GM19328 (cell line): ENCODE data around the gene ZNF221.
"Not testable (repeated sequence)": the region's sequence is repeated elsewhere in the genome, so short reads cannot be mapped to it uniquely, and the experiment has no call there.

Experiments
- ATAC-seq: cut with Tn5 transposase; IDR thresholded peaks from one replicate; pipeline ENCODE4 v1.9.1; 2021; ENCODE audit warnings: mild to moderate bottlenecking, moderate library complexity; ENCODE audit not compliant: unreplicated experiment

Gene ZNF221

DNA sequence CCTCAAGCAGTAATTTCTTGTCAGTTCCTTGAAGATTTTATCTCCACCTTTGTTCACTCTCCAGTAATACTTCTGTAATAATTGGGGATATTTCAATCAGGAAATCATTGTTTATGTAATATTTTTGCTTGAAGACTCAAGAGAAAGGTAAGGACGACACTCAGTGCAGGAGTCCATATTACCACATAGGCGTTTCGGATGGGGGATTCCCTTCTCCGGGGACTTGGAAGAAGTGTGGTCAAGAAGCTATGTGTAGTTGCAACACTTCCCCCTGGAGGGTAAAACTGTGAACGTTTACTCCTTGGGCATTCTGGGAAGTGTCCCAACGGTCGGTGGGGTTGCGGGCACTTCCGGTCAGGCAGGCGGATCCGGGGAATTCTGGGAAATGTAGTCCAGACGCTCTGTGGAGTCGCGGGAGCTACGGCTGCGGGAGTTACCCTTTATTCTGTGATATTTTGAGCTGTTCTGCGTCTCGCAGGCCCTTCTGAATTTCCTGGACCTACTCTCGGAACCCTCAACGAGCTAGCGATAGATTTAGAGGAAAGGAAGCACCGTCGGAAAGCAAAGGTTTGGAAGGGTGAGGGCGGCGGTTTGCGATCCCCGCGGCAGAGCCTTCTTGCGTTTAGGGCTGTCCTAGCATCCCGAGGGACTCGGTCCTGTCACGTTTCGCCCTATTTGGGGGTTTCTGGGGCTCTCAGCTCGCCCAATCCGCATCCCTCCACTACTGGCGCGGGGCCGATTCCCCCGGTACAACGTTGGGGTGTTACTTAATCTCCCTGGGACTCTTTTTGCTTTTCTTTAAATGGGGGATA is at the start of gene ZNF221:
ZNF221 (plus strand) TSS at position 395 of the 812 bp plus-strand sequence. CDS start 11,499 bp downstream, outside the sequence.
- peak; percentile 69 for ATAC-seq

DNA sequence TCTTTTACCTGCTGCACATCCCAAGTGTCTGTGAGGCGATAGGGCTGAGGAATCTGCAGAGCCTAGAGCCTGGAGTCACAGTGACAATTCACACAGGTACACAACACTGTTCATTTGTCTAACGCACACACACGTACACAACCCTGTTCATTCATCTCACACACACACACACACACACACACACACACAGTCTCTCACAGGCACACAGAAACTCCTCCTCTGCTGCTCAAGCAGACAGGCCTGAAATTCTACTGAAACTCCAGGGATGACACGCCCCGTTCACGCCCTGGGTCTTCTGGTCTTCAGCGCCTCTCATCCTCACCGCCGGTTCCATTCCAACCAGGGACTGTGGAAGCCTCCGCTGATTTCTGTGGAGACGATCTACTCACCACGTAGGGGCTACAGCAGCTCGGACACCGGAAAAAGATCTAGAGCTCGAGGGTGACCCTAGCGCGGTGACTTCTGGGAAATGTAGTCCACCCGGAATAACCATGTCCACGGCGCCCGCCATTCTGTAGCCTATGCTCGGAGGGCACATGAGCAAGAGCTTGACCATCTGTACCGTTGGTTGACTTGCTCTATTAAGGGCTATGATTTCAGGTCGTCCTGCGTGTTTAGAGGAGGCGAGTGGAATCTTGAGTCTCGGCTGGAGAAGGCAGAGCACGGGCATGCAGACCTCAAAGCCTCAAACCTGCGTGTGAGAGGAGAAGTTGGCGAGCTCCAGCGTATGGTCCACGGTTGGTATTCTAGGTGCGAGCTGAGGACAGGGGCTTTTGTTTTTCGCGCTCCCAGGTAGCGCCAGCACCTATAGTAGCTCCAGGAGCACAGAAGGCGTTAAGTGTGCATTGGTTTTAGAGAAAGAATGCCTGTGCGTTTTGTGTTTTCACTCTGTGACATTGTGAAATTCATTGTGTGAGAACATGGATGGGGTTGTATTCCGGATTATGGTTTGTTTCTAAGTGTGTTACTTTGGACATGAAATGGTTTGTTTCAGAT is 49.3 kb upstream of the ZNF221 start:
- no peak for ATAC-seq

DNA sequence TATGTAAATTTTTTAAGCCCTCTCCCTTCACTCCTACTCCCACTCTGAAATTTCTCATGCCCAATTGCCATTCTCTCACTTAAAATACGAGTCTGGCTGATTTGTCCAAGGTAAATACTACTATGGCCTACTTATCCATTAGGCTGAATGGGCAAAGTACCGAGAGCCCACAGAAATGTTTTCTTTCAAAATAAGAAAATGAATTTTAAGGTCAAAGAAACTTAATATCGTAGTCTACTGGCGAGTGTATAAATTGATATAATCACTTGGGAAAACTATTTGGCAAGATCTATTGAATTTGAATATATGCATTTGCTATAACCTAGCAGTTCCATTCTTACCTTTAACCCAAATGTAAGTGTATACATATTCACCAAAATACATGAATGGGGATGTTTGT is 48.6 kb upstream of the ZNF221 start:
- ATAC-seq, result no peak

DNA sequence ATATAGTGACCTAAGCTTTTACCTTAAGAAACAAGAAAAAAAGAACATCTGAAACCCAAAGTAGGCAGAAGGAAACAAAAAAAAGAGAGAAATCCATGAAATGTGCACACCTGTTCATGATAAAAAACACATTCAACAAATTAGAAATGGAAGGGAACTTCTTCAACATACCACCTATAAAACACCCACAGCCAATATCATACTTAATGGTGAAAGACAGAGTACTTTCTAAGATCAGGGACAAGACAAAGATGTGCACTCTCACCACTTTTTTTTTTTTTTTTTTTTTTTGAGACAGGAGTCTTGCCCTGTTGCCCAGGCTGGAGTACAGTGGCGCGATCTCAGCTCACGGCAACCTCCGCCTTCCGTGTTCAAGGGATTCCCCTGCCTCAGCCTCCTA is 45.1 kb upstream of the ZNF221 start:
- no peak for ATAC-seq

DNA sequence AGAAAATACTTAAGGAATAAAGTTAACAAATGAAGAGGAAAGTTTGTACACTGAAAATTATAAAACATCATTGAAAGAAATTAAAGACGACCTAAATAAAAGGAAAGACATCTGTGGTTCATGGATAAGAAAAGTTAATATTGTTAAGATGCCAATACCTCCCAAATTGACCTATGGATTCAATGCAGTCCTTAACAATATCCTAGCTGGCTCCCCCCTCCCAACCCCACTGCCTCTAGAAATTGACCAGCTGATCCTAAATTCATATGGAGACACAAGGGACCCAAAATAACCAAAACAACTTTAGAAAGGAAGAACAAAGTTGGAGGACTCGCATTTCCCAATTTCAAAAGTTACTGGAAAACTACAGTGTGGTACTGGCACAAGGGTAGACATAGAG is 44.3 kb upstream of the ZNF221 start:
- ATAC-seq, result no peak

DNA sequence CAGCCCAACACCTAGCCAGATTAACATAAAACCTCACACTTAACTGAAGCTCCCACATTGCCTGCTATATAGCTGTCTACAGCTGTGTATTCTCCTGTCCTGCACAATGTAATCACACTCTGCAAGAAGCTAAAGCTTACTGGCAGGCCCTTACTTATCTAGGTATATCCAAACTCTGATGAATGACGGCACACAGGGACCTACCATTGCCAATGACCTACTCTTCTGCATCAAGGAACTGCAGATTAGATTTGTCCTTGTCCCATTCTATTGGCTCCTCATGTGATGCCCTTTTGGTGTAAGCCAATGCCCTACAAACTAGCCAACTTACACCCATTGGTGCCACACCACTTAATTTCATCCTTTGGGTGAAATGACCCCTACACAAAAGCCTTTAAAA is 42.4 kb upstream of the ZNF221 start:
- ATAC-seq, result no peak

DNA sequence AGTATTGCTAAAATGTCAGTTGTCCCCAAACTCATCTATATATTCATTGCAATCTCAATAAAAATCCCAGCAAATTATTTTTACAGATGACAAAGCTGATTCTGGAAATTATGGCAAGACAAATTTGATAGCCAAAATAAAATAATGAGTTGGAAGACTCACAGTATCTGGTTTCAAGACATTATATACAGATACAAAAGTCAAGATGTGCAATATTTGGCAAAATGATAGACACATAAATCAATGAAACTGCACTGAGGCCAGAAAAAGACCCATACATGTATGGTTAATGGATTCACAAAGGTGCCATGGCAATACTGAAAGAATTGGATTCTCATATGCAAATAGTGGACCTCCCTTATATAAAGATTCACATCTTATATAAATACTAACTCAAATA is 40.1 kb upstream of the ZNF221 start:
- no peak for ATAC-seq

DNA sequence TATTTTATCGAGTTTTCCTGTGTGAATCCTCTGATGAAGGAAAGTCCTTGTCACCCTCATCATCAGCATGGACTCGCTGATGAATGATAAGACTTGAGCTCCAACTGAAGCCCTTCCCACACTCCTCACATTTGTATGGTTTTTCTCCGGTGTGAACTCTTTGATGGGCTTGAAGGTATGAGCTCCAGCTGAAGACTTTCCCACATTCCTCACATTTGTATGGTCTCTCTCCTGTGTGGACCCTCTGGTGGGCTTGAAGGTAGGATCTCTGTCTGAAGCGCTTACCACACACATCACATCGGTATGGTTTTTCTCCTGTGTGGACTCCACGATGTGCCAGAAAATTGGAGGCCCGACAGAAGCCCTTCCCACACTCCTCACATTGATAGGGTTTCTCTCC is 37.6 kb upstream of the ZNF221 start:
- no peak for ATAC-seq

DNA sequence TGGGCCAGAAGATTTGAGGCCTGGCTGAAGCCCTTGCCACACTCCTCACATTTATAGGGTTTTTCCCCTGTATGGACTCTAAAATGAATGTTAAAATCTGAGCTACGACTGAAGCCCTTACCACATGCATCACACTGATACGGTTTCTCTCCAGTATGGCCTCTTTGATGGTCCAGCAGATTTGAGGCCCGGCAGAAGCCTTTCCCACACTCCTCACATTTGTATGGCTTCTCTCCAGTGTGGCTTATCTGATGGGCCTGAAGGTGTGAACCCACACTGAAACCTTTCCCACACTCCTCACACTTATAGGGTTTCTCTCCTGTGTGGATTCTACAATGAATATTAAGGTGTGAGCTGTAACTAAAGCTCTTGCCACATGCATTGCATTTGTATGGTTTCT is 37.0 kb upstream of the ZNF221 start:
- ATAC-seq, result no peak

DNA sequence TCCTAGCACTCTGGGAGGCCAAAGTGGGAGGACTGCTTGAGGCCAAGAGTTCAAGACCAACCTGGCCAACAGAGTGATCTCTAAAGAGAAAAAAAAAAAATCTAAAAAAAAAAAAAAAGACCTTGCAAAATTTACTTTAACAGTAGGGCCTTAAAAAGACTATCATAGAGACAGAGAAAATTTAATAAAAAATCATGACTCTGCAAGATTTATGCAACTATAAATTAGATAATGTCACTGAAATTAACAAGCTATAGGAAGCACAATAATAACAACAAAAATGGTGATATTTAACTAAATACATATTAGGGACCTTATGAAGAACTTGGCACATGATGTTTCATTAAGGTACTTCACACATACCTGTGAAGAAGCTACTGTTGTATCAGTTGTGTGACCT is 27.2 kb upstream of the ZNF221 start:
- no peak for ATAC-seq

DNA sequence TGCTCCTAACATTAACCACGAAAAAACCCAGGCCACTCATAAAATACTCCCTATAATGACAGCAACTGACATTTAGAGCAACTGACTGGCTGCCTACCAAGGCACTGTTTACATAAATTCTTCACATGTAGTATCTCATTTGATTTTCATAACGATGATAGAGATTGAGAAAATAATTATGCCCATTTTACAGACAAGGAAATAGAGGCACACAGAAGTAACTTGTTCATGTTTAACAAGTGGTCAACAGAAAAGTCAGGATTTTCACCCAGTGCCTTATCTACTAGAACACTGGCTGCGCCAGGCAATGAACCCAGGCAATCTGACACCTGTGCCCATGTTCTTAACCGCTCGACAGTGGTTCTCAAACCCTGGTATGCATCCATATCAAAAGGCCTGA is 22.2 kb upstream of the ZNF221 start:
- no peak for ATAC-seq

DNA sequence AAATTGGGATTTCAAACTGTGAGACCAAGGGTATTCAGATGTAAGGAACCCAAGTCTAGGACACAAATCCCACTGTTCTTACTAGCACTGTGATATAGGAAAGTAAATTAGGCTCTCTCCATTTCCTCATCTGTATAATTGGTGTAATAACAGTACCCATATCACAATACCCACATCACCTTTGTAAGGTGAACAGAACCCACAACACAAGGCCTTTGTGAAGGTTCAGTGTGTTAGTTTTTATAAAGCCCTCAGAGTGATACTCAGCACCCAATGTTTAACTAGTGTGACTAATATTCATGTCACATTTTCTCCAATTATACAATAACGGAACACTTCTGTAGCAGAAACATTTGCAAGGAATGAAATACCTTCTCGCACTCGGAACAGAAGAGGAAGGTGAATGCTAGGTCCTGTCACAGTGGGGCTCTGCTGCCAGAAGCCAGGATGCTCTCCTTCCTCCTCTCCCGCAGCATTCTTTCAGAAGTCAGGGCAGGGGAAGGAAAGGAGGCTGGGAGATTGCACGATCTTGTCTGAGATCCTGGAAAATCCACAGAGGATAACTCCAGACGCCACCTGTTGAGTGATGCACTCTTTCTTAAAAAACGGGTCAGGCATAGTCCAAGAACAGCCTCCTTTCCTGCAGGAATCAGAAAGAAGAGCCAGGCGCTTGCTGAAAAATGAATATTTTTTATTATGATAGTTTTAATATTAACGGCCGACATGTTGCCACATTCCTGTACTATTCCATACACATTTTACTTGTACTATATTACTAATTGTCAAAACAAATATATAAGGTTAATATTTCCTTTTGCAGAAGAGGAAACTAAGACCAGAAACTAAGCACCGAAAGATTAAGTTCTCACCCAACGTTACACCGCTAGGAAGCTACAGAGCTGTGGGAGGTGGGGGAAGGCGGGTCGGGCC is 16.7 kb upstream of the ZNF221 start:
- no peak for ATAC-seq

DNA sequence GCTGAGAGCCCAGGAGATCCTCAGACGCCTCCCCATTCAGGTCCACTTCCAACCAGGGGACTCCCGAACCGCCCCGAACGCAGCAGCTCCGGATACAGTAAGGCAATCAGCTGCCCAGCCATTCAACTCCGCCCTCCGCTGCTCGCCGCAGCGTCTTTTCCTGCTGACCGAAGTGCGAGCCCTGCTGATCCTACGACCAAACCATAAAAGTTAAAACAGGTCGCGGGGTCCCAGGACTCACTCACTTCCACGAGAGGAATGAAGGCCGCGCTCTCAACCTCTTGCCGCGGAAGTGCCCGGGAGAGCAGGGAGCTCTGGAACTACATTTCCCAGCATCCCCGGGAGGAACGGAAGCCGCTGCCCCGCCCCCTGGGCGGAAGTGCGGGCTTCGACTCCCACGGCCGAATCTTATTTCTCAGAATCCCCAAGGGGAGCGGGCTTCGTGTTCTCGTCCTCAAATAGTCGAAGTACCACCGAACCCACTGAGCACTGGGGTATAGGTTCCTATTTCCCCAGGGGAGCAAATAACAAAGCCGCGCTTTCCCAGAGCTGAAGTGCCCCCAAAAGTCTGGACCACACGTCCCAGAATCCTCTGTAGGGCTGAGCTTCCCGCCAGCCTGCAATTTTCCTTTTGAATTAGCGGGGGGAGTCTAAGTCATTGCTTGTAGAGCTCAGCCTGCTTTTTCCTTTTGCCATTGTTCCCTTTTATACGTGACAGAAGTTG is 15.9 kb upstream of the ZNF221 start, which contains the start of gene ZNF45:
ZNF45 (minus strand) TSS at position 298 of the 724 bp plus-strand sequence. CDS start 13,097 bp downstream, outside the sequence.
- ATAC-seq, result peak; percentile 96

DNA sequence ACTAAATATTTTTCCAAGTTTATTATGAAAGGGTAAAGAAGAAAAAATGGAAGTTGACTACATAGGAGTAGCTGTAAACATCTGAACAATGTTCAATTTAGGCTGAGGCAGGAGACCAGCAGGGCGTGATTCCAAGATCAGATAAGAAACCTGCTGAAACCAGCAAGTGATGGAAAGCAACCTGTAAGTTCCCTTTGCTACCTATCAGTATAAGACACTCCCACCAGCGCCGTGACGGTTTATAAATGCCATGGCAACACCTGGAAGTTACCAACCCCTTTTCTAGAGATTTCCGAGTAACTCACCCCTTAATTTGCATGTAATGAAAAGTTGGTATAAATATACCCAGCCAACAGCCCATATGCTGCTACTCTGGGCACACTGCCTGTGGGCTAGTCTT is 14.8 kb upstream of the ZNF221 start:
- ATAC-seq, result no peak

DNA sequence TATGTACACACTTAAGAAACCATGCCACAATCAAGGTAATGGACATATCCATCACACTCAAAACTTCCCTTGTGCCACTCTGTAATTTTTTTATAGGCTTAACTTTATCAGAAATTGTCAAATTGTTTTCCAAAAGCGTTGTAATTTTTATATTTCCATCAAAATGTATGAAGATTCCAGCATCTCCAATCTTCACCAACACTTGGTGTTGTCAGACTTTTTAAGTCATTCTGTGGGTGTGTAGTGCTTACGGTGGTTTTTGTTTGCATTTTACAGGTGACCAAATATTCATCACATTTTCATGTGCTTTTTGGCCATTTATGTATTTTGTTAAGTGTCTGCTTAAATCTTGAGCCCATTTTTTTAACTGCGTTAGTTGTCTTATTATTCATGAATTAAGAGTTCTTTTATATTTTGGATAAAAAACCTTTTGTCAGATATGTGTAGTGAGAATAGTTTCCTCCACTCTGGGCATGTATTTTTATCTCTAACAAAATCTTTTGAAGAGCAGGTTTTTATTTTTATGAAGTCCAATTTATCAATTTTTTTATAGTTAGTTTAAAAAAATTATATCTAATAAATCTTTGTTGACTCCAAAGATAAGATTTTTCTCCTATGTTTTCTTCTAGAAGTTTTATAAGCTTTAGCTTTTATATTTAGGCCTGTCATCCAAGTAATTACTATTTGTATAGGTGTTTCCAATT is 11.3 kb upstream of the ZNF221 start:
- ATAC-seq, result no peak

DNA sequence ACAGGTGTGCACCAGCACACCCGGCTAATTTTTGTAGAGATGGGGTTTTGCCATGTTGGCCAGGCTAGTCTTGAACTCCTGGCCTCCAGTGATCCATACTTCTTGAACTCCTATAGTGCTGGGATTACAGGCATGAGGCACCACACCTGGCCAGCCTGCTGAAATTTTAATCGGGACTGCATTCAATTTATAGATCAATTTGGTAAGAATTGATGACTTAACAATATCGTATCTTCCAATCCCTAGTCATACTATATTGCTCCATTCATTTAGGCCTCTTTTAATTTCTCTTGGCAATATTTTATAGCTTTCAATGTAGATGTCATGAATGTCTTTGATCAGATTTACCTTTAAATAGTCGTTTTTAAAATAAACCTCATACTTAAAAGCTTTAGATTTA is 10.3 kb upstream of the ZNF221 start:
- ATAC-seq, result no peak

DNA sequence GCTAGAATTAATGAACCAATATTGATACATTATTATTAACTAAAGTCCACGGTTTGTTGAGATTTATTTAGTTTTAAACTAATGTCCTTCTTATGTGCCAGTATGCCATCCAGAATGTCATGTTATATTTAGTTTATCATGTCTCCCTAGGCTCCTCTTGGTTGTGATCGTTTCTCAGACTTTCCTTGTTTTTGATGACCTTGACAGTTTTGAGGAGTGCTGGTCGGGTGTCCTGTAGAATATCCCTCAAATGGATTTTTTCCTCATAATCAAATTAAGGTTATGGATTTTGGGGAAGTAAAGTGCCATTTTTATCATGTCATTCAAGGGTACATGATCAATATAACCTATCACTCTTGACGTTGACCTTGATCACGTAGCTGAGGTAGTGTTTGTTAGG is 9.8 kb upstream of the ZNF221 start:
- ATAC-seq, result no peak

DNA sequence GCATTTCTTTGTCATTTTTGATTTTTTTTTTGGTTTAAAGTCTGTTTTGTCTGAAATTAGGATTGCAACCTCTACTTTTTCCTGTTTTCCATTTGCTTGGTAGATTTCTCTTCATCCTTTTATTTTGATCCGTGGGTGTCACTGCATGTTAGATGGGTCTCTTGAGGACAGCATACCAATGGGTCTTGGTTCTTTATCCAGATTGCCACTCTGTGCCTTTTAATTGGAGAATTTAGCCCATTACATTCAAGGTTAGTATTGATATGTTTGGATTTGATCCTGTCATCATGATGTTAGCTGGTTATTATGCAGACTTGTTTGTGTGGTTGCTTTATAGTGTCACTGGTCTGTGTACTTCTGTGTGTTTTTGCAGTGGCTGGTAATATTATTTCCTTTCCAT is 3.6 kb upstream of the ZNF221 start:
- ATAC-seq, result not testable (repeated sequence)

DNA sequence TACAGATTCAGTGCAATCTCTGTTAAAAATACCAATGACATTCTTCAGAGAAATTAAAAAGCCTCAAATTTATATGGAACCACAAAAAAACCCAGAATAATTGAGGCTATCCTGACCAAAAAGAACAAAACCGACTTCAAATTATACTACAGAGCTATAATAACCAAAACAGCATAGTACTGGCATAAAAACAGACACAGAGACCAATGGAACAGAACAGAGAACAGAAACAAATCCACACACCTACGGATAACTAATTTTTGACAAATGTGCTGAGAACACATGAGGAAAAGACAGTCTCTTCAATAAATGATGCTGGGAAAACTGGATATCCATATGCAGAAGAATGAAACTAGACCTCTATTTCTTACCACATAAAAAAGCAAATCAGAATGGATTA is 1.2 kb upstream of the ZNF221 start:
- ATAC-seq, result not testable (repeated sequence)
